ENCODE results near the gene FAM13B.
"Not testable (repeated sequence)": the region's sequence is repeated elsewhere in the genome, so short reads cannot be mapped to it uniquely, and the experiment has no call there.

Gene FAM13B

DNA sequence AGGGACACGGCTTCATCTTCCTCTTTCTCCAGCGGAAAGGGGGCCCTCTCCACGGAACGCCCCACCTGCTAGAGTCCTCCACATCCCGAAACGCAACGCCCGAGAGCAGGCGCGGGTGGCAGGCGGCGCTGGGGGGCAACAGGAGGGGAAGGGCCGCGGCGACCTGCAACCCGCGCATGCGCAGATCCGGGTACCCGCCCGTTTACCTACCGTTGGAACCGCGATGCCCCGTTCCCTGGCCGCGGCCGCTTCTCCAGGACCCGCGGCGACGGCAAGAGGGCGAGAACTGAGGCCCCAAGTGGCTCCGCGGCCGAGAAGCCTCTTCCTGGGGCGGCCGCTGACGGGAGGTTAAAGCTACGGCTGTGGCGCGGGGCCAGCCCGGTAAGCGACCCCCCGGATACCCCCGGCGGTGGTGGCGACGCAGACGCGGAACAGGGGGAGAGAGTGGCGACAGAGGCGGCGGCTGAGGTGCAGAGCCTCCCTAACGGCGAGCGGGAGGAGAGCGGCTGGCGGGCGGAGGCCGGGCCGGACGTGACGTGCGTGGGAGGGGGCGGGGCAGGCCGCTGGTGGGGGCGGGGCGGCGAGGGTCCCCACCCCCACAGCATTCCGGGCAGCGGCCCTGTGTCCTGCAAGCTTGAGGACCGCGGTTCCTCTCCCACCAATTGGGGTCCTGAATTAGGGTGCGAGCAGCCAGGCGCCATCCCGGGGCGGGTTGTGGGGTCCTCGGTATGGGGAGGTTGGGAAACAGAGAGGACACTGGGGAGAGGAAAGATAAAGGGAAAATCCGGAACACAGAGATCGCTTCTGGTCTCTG, at the start of gene FAM13B:
Gene FAM13B, minus strand, starts transcription at position 508 of the 814 bp plus-strand sequence. CDS start 13,968 bp downstream, outside the sequence.
- DNase-seq (ENCODE audit: low read depth in 2 of 2) = peak; percentile 71 to 74

DNA sequence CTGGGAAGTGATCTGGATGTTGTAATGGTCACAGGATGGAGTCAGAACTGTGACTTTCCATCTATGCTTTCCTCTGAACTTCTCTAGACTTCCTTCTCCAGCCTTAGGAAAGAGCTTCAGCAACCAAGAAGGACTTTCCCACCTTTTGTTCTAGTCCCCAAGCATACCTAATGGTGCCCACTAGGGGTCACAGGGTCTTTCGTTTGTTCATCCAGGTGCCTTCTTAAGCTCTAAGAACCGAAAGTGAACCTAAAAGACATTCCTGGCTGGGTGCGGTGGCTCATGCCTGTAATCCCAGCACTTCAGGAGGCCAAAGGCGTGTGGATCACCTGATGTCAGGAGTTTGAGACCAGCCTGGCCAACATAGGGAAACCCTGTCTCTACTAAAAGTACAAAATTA, 49.2 kb upstream of the FAM13B start:
- DNase-seq (ENCODE audit: low read depth in 2 of 2) = no peak

- no peak for DNase-seq (ENCODE audit: low read depth in 2 of 2)
Measured at GRCh38 chr5:138078006-138078643, 45.2 kb upstream of the FAM13B start.

DNA sequence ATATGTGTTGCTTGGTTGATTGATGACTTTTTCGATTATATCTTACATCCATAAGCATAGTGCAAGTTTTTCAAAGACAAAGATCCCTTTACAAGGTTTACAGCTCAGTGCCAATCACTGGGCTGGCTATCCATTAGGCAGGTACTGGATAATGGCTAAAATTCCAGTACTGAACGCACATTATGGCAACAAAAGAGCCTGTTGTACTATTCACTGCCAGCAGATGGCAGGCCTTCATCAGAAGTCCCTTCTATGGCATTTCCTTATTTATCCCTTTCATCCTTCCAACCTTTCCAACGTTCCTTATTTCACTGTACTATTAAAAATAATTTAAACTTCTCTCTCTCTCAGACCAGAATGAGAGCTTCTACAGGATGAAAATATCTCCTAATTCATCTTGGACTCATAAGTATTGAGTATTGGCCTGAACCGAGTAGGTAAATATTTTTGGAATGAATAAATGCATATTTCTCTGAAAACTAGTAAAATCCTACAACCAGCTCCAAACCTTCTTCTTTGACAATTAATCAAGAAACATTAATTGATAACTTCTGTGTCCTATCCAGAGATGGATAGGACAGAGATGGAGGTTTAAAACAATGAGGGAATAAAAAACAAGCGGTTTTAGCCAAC, 44.3 kb upstream of the FAM13B start:
- DNase-seq (ENCODE audit: low read depth in 2 of 2) = peak; percentile 19 to 35

DNA sequence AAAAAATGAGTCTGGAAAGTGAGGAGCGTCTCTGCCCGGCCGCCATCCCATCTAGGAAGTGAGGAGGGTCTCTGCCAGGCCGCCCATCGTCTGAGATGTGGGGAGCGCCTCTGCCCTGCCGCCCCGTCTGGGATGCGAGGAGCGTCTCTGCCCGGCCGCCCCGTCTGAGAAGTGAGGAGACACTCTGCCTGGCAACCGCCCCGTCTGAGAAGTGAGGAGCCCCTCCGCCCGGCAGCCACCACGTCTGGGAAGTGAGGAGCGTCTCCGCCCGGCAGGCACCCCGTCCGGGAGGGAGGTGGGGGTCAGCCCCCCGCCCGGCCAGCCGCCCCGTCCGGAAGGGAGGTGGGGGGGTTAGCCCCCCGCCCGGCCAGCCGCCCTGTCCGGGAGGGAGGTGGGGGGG, 37.1 kb upstream of the FAM13B start:
- DNase-seq (ENCODE audit: low read depth in 2 of 2) = not testable (repeated sequence)

GRCh38 chr5:138068742-138069600, 36.1 kb upstream of the FAM13B start:
- DNase-seq (ENCODE audit: low read depth in 2 of 2) = peak; percentile 70 to 71

DNA sequence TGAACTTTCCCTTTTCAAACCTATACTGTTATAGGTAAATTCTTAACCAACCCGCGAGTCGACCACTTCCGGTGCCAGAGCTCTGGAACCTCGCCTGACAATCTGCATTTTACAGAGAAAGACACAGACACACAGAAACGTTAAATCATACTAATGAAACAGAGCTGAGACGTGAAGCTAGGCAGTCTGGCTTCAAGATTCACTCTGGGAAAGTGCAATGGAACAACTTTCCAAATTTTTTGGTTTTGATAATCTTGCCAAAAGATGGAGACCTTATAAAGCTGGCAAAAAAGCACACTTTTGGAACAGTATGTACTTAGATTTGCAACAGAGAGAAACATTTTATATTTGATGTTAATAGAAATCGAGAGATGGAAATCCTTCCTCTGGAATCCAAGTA, 35.1 kb upstream of the FAM13B start:
- DNase-seq (ENCODE audit: low read depth in 2 of 2) = no peak

DNA sequence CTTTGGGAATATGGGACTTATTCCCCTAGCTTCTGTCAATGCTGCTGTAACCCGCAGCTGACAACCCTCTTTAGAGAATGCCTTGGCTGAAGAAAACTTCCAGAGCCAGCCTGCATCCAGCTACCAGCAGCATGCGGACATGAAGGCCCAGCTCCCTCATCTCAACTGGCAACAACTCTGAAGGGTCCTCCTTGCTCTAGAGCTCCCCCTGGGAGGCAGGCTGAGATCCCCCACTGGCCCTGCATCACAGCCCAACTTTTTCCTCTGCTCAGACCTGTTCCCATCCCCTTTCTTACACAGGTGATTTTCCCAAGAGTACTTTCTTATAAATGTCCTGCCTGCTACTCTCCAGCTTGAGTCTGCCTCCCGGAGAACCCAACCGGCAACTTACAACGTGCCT, 32.2 kb upstream of the FAM13B start:
- DNase-seq (ENCODE audit: low read depth in 2 of 2) = no peak

- no peak for DNase-seq (ENCODE audit: low read depth in 2 of 2)
Measured at GRCh38 chr5:138064526-138064925, 31.6 kb upstream of the FAM13B start.

DNA sequence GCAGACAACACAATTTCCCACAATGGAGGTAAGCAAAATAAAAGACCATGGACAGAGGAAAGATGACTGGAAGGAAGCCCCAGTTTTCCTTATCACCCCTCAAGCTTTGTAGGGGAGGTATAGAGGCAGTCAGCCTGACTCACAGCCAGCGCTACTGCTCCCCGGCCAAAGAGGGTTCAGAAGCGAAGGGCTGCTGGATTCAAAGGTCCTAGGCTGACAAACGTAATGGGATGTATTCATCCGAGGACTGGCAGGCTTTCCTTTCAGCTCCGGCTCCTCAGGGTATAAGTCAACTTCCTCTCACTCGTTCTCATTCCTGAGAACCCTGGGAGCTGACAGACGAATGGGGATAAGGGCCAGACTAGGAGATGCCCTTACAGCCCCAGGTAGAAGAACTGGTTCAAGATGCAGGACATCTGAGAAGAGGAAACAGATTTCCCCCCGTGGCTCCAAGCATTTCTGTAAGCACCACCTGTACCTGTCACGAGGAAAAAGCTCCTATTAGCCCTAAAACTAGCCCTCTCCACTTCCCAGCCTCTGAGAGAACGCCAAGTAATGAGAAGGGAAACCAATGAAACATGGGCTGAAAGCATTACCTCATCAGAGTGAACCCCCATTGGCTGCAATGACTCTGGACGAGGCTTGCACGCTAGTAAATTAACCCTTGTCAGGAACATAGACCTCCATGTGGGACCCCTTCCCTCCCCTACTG, 22.1 kb upstream of the FAM13B start:
- no peak for DNase-seq (ENCODE audit: low read depth in 2 of 2)

DNA sequence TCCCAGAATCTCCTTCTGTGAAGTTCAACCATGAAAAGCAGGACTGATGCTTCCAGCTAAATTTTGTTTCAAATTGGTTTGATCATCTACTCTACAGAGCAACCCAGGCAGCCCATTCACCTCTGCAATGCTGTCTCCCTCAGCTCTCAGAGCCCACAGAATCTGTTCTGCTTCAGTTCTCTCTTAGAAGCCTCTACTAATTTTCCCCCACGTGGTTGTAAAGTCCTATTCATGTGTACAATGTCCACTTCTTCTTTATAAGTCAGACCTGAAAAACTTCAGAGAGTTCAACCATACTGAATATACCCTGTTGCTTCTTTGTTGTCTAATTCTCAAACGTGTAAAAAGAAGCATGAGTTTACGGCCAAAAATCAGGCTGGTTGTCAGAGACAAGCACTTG, 21.3 kb upstream of the FAM13B start:
- DNase-seq (ENCODE audit: low read depth in 2 of 2) = no peak

GRCh38 chr5:138053554-138053953, 20.7 kb upstream of the FAM13B start:
- no peak for DNase-seq (ENCODE audit: low read depth in 2 of 2)

DNA sequence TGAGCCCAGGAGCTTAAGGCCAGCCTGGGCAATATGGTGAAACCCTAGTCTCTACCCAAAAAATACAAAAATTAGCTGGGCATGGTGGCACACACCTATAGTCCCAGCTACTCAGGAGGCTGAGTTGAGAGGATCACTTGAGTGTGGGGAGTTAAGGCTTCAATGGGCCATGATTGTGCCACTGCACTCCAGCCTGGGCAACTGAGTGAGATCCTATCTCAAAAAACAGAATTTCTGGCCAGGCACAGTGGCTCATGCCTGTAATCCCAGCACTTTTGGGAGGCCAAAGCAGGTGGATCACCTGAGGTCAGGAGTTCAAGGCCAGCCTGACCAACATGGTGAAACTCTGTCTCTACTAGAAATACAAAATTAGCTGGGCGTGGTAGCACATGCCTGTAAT, 19.8 kb upstream of the FAM13B start:
- DNase-seq (ENCODE audit: low read depth in 2 of 2) = not testable (repeated sequence)

DNA sequence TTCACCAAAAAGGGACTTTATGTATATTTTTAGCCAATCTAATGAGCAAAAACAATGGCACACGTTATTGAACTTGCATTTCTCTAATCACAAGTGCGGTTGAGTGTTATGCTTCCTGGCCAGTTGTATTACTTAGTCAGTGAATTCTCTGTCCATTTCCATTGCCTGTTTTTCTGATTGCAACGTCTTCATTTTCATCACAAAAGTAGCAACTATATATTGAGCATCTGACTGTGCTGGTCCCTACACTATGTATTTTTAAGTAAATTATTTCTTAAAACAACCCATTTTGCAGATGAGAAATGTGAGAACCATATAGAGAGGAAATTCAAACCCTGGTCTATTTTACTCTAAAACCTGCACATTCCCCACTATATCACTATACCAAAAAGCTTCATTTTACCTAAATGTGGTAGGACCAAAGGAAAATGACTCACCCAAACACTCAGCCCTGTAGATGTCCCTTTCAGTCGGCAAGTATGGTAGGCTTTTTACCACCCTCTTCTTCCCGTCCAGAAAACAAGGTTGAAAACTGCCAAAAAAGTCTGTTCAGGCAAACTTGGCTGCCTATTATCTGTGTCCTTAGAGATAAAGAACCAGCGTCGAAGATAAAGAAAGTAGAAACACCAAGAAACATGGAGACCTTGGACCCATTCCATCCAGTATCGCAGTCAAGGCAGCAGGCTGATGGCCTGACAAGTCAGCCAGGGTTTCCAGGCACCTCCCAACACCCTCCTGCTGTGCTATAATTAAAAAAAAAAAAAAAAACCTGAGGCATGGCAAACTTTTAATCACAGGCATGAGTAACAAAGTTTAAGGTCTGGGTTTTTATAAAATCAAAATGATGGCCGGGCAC, 18.8 kb upstream of the FAM13B start:
- DNase-seq (ENCODE audit: low read depth in 2 of 2) = no peak

GRCh38 chr5:138045283-138045682, 12.4 kb upstream of the FAM13B start:
- not testable (repeated sequence) for DNase-seq (ENCODE audit: low read depth in 2 of 2)

- DNase-seq (ENCODE audit: low read depth in 2 of 2) = no peak
Measured at GRCh38 chr5:138038826-138039225, 5.9 kb upstream of the FAM13B start.

- DNase-seq (ENCODE audit: low read depth in 2 of 2) = no peak
Measured at GRCh38 chr5:138037907-138038633, 5.2 kb upstream of the FAM13B start.

DNA sequence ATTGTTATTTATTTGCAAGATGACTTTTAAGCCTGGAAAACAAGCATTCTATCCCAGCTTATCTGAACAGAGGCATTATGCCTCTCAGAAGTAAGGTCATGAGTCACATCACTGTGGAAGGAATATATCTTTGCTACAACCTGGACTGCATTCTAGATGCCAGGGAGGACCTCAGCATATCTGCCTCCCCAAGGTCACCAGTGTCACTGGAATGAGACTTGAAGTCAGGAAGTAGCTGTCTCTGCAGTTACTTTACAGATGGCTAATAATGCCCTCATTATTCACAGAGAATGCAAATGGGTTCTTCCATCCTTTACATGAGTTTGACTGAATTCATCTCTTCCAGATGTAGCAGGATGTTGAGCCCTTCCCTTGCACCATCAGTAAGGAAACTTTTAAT, 4.4 kb upstream of the FAM13B start:
- no peak for DNase-seq (ENCODE audit: low read depth in 2 of 2)
